ENCODE measurements around the gene TTC28.
"Not testable (repeated sequence)": the region's sequence is repeated elsewhere in the genome, so short reads cannot be mapped to it uniquely, and the experiment has no call there.

The TTC28 gene

GRCh38 chr22:28480000-28480715, 199.5 kb downstream of the TTC28 start:
- no peak for DNase-seq

- no peak for DNase-seq
Observed at GRCh38 chr22:28478564-28478963, 201.1 kb downstream of the TTC28 start.

- no peak for DNase-seq
Observed at GRCh38 chr22:28477556-28477955, 202.1 kb downstream of the TTC28 start.

GRCh38 chr22:28474330-28474729, 205.3 kb downstream of the TTC28 start:
- no peak for DNase-seq

- no peak for DNase-seq
Observed at GRCh38 chr22:28473258-28473657, 206.4 kb downstream of the TTC28 start.

GRCh38 chr22:28467055-28467454, 212.6 kb downstream of the TTC28 start:
- DNase-seq = not testable (repeated sequence)

- no peak for DNase-seq
Observed at GRCh38 chr22:28466399-28466798, 213.2 kb downstream of the TTC28 start.

GRCh38 chr22:28465841-28466240, 213.8 kb downstream of the TTC28 start:
- no peak for DNase-seq

GRCh38 chr22:28464127-28464526, 215.5 kb downstream of the TTC28 start:
- DNase-seq = no peak

GRCh38 chr22:28463408-28463807, 216.2 kb downstream of the TTC28 start:
- DNase-seq = not testable (repeated sequence)

GRCh38 chr22:28462901-28463300, 216.7 kb downstream of the TTC28 start:
- no peak for DNase-seq

- no peak for DNase-seq
Observed at GRCh38 chr22:28462041-28462440, 217.6 kb downstream of the TTC28 start.

- no peak for DNase-seq
Observed at GRCh38 chr22:28454431-28455064, 225.1 kb downstream of the TTC28 start.

- DNase-seq = no peak
Observed at GRCh38 chr22:28450109-28450508, 229.5 kb downstream of the TTC28 start.

GRCh38 chr22:28449041-28449440, 230.6 kb downstream of the TTC28 start:
- no peak for DNase-seq

- no peak for DNase-seq
Observed at GRCh38 chr22:28448625-28449024, 231.0 kb downstream of the TTC28 start.

GRCh38 chr22:28444659-28445058, 235.0 kb downstream of the TTC28 start:
- no peak for DNase-seq

GRCh38 chr22:28443526-28443876, 236.1 kb downstream of the TTC28 start:
- peak; percentile 86 for DNase-seq

GRCh38 chr22:28442711-28443525, 236.7 kb downstream of the TTC28 start:
- peak; percentile 66 for DNase-seq

GRCh38 chr22:28442264-28442710, 237.4 kb downstream of the TTC28 start:
- peak; percentile 83 for DNase-seq

GRCh38 chr22:28441720-28442263, 237.8 kb downstream of the TTC28 start:
- no peak for DNase-seq

GRCh38 chr22:28440592-28441390, 238.8 kb downstream of the TTC28 start:
- DNase-seq = no peak
